ENCODE measurements around the gene RAB4A.

- no peak for TF ChIP-seq CTCF (IDR thresholded peaks at IDR 0.05)
- TF ChIP-seq POLR2A (IDR thresholded peaks at IDR 0.05), result no peak
These were observed 53.1 kb downstream of the RAB4A start for GRCh38 chr1:229323885-229324553.
